H9 (cell line): Measurements from ENCODE around the gene ACMSD. TPM values are rescaled to one million over a fixed set of nuclear protein-coding genes. Genes with fewer than 3 reads are reported as not detected.

Experiments used
- DNase-seq: peaks from one replicate; pipeline ENCODE4 v3.0.0-alpha.2; 2017
- H2AFZ ChIP-seq: one replicate; pipeline ENCODE4 v1.6.1; 2013; ENCODE audit warnings: mild to moderate bottlenecking, low read length, control low read depth, moderate library complexity
- H2AK5ac ChIP-seq: 2 replicates; pipeline ENCODE4 v1.6.1; 2013; ENCODE audit warnings: low read length, control low read depth, mixed read lengths; ENCODE audit not compliant: insufficient read length
- H2BK120ac ChIP-seq: one replicate; pipeline ENCODE4 v1.6.1; 2013; ENCODE audit warnings: low read depth, mild to moderate bottlenecking, low read length, control low read depth, inconsistent platforms; ENCODE audit not compliant: poor library complexity, severe bottlenecking
- H2BK12ac ChIP-seq: 2 replicates; pipeline ENCODE4 v1.6.1; 2013; ENCODE audit warnings: low read length, control low read depth, mixed read lengths, low read depth; ENCODE audit not compliant: insufficient read length
- H2BK15ac ChIP-seq: 2 replicates; pipeline ENCODE4 v1.6.1; 2013; ENCODE audit warnings: low read depth, low read length, control low read depth
- H2BK20ac ChIP-seq: one replicate; pipeline ENCODE4 v1.6.1; 2013; ENCODE audit warnings: low read depth, mild to moderate bottlenecking, low read length, control low read depth, inconsistent platforms; ENCODE audit not compliant: poor library complexity, severe bottlenecking
- H2BK5ac ChIP-seq: 2 replicates; pipeline ENCODE4 v1.6.1; 2013; ENCODE audit warnings: low read length, control low read depth, mixed read lengths; ENCODE audit not compliant: insufficient read length
- H3K14ac ChIP-seq: 2 replicates; pipeline ENCODE4 v1.6.1; 2013; ENCODE audit warnings: low read length, control low read depth; ENCODE audit not compliant: insufficient read depth
- H3K18ac ChIP-seq: 2 replicates; pipeline ENCODE4 v1.6.1; 2013; ENCODE audit warnings: low read depth, mild to moderate bottlenecking, mixed read lengths, low read length, control low read depth; ENCODE audit not compliant: insufficient read length
- H3K23ac ChIP-seq: 2 replicates; pipeline ENCODE4 v1.6.1; 2013; ENCODE audit warnings: low read length, control low read depth, mixed read lengths, low read depth; ENCODE audit not compliant: insufficient read length
- H3K23me2 ChIP-seq: 2 replicates; pipeline ENCODE4 v1.6.1; 2013; ENCODE audit warnings: low read depth, mild to moderate bottlenecking, mixed read lengths, low read length, control low read depth; ENCODE audit not compliant: insufficient read length, poor library complexity, severe bottlenecking
- H3K27ac ChIP-seq: 2 replicates; pipeline ENCODE4 v1.5.1; 2013; ENCODE audit warnings: low read length, control low read depth, mixed read lengths, low read depth; ENCODE audit not compliant: insufficient read length
- H3K27me3 ChIP-seq: 2 replicates; pipeline ENCODE4 v1.6.1; 2013; ENCODE audit warnings: low read length, control low read depth, inconsistent platforms; ENCODE audit not compliant: insufficient read depth
- H3K4ac ChIP-seq: 2 replicates; pipeline ENCODE4 v1.6.1; 2013; ENCODE audit warnings: low read depth, mild to moderate bottlenecking, control low read depth, inconsistent platforms, low read length, moderate library complexity
- H3K4me1 ChIP-seq: 2 replicates; pipeline ENCODE4 v1.6.1; 2013; ENCODE audit warnings: low read length, control low read depth, inconsistent platforms; ENCODE audit not compliant: insufficient read depth
- H3K4me2 ChIP-seq: 2 replicates; pipeline ENCODE4 v1.6.1; 2013; ENCODE audit warnings: low read length, control low read depth, mixed read lengths; ENCODE audit not compliant: insufficient read length, insufficient read depth
- H3K56ac ChIP-seq: 2 replicates; pipeline ENCODE4 v1.6.1; 2013; ENCODE audit warnings: low read depth, mild to moderate bottlenecking, mixed read lengths, low read length, control low read depth; ENCODE audit not compliant: insufficient read length
- H3K79me1 ChIP-seq: 2 replicates; pipeline ENCODE4 v1.6.1; 2013; ENCODE audit warnings: low read depth, mild to moderate bottlenecking, moderate library complexity, low read length, control low read depth, inconsistent platforms; ENCODE audit not compliant: insufficient read depth, poor library complexity, severe bottlenecking
- H3K79me2 ChIP-seq: 2 replicates; pipeline ENCODE4 v1.6.1; 2013; ENCODE audit warnings: low read length, control low read depth, inconsistent platforms; ENCODE audit not compliant: insufficient read depth
- H3K9ac ChIP-seq: 2 replicates; pipeline ENCODE4 v1.6.1; 2013; ENCODE audit warnings: low read length, control low read depth, mixed read lengths; ENCODE audit not compliant: insufficient read length; ENCODE audit errors: extremely low read depth
- H3K9me3 ChIP-seq: one replicate; pipeline ENCODE4 v1.6.1; 2013; ENCODE audit warnings: low read depth, low read length, inconsistent platforms; ENCODE audit not compliant: control insufficient read depth
- H3T11ph ChIP-seq: one replicate; pipeline ENCODE4 v1.6.1; 2013; ENCODE audit warnings: mild to moderate bottlenecking, low read length, control low read depth, inconsistent platforms
- H4K20me1 ChIP-seq: one replicate; pipeline ENCODE4 v1.6.1; 2013; ENCODE audit not compliant: control insufficient read depth, insufficient read length, insufficient read depth
- H4K5ac ChIP-seq: 2 replicates; pipeline ENCODE4 v1.6.1; 2013; ENCODE audit warnings: low read depth, mild to moderate bottlenecking, mixed read lengths, low read length, control low read depth; ENCODE audit not compliant: insufficient read length
- H4K8ac ChIP-seq: replicated peaks from 2 replicates; pipeline ENCODE4 v1.6.1; 2013; ENCODE audit warnings: low read length, control low read depth, mixed read lengths, low read depth; ENCODE audit not compliant: insufficient read length
- H4K91ac ChIP-seq: 2 replicates; pipeline ENCODE4 v1.6.1; 2013; ENCODE audit warnings: low read depth, mild to moderate bottlenecking, moderate library complexity, mixed read lengths, low read length, control low read depth; ENCODE audit not compliant: insufficient read length
- H3K27ac Mint-ChIP-seq, 3 experiments: 2 replicates in 2 of 3; 3 replicates in 1 of 3; pipeline ENCODE4 v1.8.0; 2020 to 2021; ENCODE audit warnings: mixed read lengths in 3 of 3, mild to moderate bottlenecking in 1 of 3, moderate library complexity in 1 of 3
- H3K27me3 Mint-ChIP-seq: 2 replicates; pipeline ENCODE4 v1.8.0; 2021; ENCODE audit warnings: low read depth, mild to moderate bottlenecking, moderate library complexity, mixed read lengths
- H3K36me3 Mint-ChIP-seq, 3 experiments: 2 replicates in 2 of 3; 3 replicates in 1 of 3; pipeline ENCODE4 v1.8.0; 2020 to 2021; ENCODE audit warnings: low read depth in 3 of 3, mixed read lengths in 3 of 3; ENCODE audit not compliant: insufficient read depth in 1 of 3
- H3K4me1 Mint-ChIP-seq, 2 experiments: 2 replicates each; pipeline ENCODE4 v1.8.0; 2020; ENCODE audit warnings: mixed read lengths in 2 of 2
- H3K4me3 Mint-ChIP-seq, 2 experiments: 2 replicates in 1 of 2; 3 replicates in 1 of 2; pipeline ENCODE4 v1.8.0; 2020 to 2021; ENCODE audit warnings: mild to moderate bottlenecking in 2 of 2, mixed read lengths in 2 of 2, moderate library complexity in 1 of 2
- H3K9me3 Mint-ChIP-seq, 2 experiments: 2 replicates in 1 of 2; 3 replicates in 1 of 2; pipeline ENCODE4 v1.8.0; 2020; ENCODE audit warnings: mild to moderate bottlenecking in 2 of 2, mixed read lengths in 2 of 2, moderate library complexity in 1 of 2
- WGBS: extraction: QIAGEN DNeasy Blood & Tissue Kit; methylation state at CpG from one replicate; pipeline ENCODE4 v1.1.7; 2013; ENCODE audit warnings: missing lambda C conversion rate, low lambda C conversion rate, mixed read lengths; ENCODE audit not compliant: insufficient read length; ENCODE audit errors: extremely low coverage; 5-methylcytosine and 5-hydroxymethylcytosine counted together
- total RNA-seq: library from RNA; stranded (reverse); gene quantifications from 2 replicates; pipeline ENCODE4 v1.2.1, GENCODE V29; 2021
- TF ChIP-seq, protein P1 (sequence below): fragments of 200-600 bp; sonication (generic); conservative IDR thresholded peaks from 3 replicates; pipeline ENCODE4 v1.8.0; 2021; ENCODE audit warnings: antibody characterized with exemption, mild to moderate bottlenecking

The ACMSD gene
- total RNA-seq, 1 experiment from 2014 or later: not detected

GRCh38 chr2:134845028-134845427, 6.6 kb downstream of the ACMSD start:
- H3K36me3 Mint-ChIP-seq: no peaks in the 10 kb centered on the region

More at GRCh38 chr2:134845028-134845427, 6.6 kb downstream of the ACMSD start:
- no peak overlapping the region for H4K91ac ChIP-seq
- no peak overlapping the region for H3K18ac ChIP-seq
- no peak overlapping the region for H3K56ac ChIP-seq
- H3K4ac ChIP-seq: no peak overlapping the region
- 100% methylated on average over 1 of the region's 2 CpGs for WGBS
- no peak overlapping the region for H3K14ac ChIP-seq
- Mint-ChIP-seq H3K27ac (no peak overlapping the region), H3K4me3 (no peak overlapping the region), H3K27me3 (peaks cover 3% of the 10 kb centered on the region), H3K4me1 (peaks cover 0 to 3% of the 10 kb centered on the region in 2 experiments; a peak in 2 of 4 replicates), H3K9me3 (peaks cover 6 to 12% of the 10 kb centered on the region in 2 experiments; a peak in 4 of 5 replicates)
- H3K79me1 ChIP-seq: no peaks in the 10 kb centered on the region
- no peak overlapping the region for H4K8ac ChIP-seq
- H4K5ac ChIP-seq: no peak overlapping the region
- H2BK15ac ChIP-seq: no peak overlapping the region
- no peaks in the 10 kb centered on the region for H3K9me3 ChIP-seq
- no peak for DNase-seq
- no peak overlapping the region for H3K4me2 ChIP-seq
- no peak overlapping the region for H2AFZ ChIP-seq
- H3K23me2 ChIP-seq: no peaks in the 10 kb centered on the region
- H3T11ph ChIP-seq: no peak overlapping the region
- no peak overlapping the region for H3K9ac ChIP-seq
- H3K23ac ChIP-seq: no peak overlapping the region
- no peaks in the 10 kb centered on the region for H4K20me1 ChIP-seq
- no peak overlapping the region for H2BK120ac ChIP-seq
- no peaks in the 10 kb centered on the region for H3K27me3 ChIP-seq
- H2AK5ac ChIP-seq: no peak overlapping the region
- H2BK12ac ChIP-seq: no peak overlapping the region
- no peaks in the 10 kb centered on the region for H3K4me1 ChIP-seq
- no peaks in the 10 kb centered on the region for H3K79me2 ChIP-seq
- H2BK20ac ChIP-seq: no peak overlapping the region
- H3K27ac ChIP-seq: no peak overlapping the region
- H2BK5ac ChIP-seq: no peak overlapping the region
- TF ChIP-seq, protein P1, sequence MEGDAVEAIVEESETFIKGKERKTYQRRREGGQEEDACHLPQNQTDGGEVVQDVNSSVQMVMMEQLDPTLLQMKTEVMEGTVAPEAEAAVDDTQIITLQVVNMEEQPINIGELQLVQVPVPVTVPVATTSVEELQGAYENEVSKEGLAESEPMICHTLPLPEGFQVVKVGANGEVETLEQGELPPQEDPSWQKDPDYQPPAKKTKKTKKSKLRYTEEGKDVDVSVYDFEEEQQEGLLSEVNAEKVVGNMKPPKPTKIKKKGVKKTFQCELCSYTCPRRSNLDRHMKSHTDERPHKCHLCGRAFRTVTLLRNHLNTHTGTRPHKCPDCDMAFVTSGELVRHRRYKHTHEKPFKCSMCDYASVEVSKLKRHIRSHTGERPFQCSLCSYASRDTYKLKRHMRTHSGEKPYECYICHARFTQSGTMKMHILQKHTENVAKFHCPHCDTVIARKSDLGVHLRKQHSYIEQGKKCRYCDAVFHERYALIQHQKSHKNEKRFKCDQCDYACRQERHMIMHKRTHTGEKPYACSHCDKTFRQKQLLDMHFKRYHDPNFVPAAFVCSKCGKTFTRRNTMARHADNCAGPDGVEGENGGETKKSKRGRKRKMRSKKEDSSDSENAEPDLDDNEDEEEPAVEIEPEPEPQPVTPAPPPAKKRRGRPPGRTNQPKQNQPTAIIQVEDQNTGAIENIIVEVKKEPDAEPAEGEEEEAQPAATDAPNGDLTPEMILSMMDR: no peak
